ENCODE measurements around the gene C3orf49.

DNA sequence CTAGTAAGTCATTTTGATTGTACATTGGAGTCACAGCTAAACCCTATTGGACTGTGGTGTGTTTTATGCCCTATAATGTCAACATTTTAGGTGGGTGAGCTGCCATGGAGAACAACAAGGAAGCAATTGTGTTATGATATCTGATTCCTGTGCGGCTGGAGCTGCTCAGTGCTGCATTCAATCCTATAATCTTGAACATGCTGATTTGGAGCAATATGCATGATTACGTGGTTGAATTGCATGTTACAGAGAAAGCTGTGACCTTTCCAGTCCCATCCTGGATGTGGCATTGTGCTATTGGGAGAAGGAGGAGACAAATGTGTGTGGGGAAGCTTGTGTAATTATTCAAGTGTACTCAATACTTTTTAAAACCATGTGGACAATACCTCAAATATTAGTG is 20.1 kb upstream of the C3orf49 start:
- TF ChIP-seq POLR2A (conservative IDR thresholded peaks at IDR 0.05) (no peak), EZH2 (IDR thresholded peaks at IDR 0.05; ENCODE audit: borderline replicate concordance, low read depth, low read length) (no peak), ZNF75A (CRISPR knock-in tag; IDR thresholded peaks at IDR 0.05) (no peak), EP300 (IDR thresholded peaks at IDR 0.05; ENCODE audit: low read length) (no peak), ZNF133 (CRISPR knock-in tag; IDR thresholded peaks at IDR 0.05) (no peak), FOXA1 (IDR thresholded peaks at IDR 0.05; ENCODE audit: borderline replicate concordance) (no peak), MXI1 (IDR thresholded peaks at IDR 0.05; ENCODE audit: low read depth, low read length) (no peak), PURB (CRISPR knock-in tag; IDR thresholded peaks at IDR 0.05; ENCODE audit: low read depth) (no peak), KLF6 (CRISPR knock-in tag; IDR thresholded peaks at IDR 0.05; ENCODE audit: borderline replicate concordance) (no peak), MECOM (CRISPR knock-in tag; IDR thresholded peaks at IDR 0.05) (no peak), ZNF274 (IDR thresholded peaks at IDR 0.05; ENCODE audit: borderline replicate concordance, low read depth, low read length) (no peak), POLR2AphosphoS5 (IDR thresholded peaks at IDR 0.05; ENCODE audit: control insufficient read depth, insufficient read depth, low read depth, low read length) (no peak), TCF7L2 (IDR thresholded peaks at IDR 0.05; ENCODE audit: low read depth, low read length) (no peak)
- TF ChIP-seq, protein P1, sequence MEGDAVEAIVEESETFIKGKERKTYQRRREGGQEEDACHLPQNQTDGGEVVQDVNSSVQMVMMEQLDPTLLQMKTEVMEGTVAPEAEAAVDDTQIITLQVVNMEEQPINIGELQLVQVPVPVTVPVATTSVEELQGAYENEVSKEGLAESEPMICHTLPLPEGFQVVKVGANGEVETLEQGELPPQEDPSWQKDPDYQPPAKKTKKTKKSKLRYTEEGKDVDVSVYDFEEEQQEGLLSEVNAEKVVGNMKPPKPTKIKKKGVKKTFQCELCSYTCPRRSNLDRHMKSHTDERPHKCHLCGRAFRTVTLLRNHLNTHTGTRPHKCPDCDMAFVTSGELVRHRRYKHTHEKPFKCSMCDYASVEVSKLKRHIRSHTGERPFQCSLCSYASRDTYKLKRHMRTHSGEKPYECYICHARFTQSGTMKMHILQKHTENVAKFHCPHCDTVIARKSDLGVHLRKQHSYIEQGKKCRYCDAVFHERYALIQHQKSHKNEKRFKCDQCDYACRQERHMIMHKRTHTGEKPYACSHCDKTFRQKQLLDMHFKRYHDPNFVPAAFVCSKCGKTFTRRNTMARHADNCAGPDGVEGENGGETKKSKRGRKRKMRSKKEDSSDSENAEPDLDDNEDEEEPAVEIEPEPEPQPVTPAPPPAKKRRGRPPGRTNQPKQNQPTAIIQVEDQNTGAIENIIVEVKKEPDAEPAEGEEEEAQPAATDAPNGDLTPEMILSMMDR (IDR thresholded peaks at IDR 0.05 in 2 of 3, conservative IDR thresholded peaks at IDR 0.05 in 1 of 3; ENCODE audit: insufficient read depth in 2 of 3, low read depth in 1 of 3, low read length in 3 of 3): no peak

Measured in K562 (cell line).